HL-60 (cell line): ENCODE data around the gene CSN1S1.
"Not testable (repeated sequence)": the region's sequence is repeated elsewhere in the genome, so short reads cannot be mapped to it uniquely, and the experiment has no call there.

ENCODE experiments used
- DNase-seq, 2 experiments: peaks; one replicate each; pipeline ENCODE4 v3.0.0-alpha.2; 2010 to 2020; ENCODE audit warnings: low read depth in 1 of 2, low spot score in 1 of 2
- H3K27ac ChIP-seq: fragments of 250-450 bp; sonication (Bioruptor Pico); replicated peaks from 2 replicates; pipeline ENCODE4 v1.5.1; 2020; ENCODE audit warnings: mild to moderate bottlenecking, moderate library complexity
- H3K27me3 ChIP-seq: fragments of 250-450 bp; sonication (Bioruptor Pico); 2 replicates; pipeline ENCODE4 v1.5.1; 2021; ENCODE audit warnings: mild to moderate bottlenecking, moderate library complexity; ENCODE audit not compliant: insufficient read depth, poor library complexity, severe bottlenecking
- H3K4me3 ChIP-seq: replicated peaks from 2 replicates; pipeline ENCODE4 v1.5.1; 2011; ENCODE audit warnings: mild to moderate bottlenecking, control low read depth, low read length; ENCODE audit not compliant: insufficient read depth
- GABPA ChIP-seq: IDR thresholded peaks from 2 replicates; pipeline ENCODE4 v1.6.1; 2012; ENCODE audit warnings: low read depth
- POLR2AphosphoS5 ChIP-seq: IDR thresholded peaks from 2 replicates; pipeline ENCODE4 v1.6.1; 2012; ENCODE audit warnings: low read depth
- SPI1 ChIP-seq: IDR thresholded peaks from 2 replicates; pipeline ENCODE4 v1.6.1; 2012; ENCODE audit warnings: low read depth, mild to moderate bottlenecking, borderline replicate concordance
- TF ChIP-seq, protein P1 (sequence below): IDR thresholded peaks from 2 replicates; pipeline ENCODE4 v1.6.1; 2012; ENCODE audit warnings: low read depth; ENCODE audit not compliant: insufficient replicate concordance
- TF ChIP-seq, protein P2 (sequence below): IDR thresholded peaks from one replicate; pipeline ENCODE4 v1.5.1; 2011; ENCODE audit warnings: low read length, control low read depth, inconsistent platforms; ENCODE audit not compliant: insufficient read depth

Gene CSN1S1

DNA sequence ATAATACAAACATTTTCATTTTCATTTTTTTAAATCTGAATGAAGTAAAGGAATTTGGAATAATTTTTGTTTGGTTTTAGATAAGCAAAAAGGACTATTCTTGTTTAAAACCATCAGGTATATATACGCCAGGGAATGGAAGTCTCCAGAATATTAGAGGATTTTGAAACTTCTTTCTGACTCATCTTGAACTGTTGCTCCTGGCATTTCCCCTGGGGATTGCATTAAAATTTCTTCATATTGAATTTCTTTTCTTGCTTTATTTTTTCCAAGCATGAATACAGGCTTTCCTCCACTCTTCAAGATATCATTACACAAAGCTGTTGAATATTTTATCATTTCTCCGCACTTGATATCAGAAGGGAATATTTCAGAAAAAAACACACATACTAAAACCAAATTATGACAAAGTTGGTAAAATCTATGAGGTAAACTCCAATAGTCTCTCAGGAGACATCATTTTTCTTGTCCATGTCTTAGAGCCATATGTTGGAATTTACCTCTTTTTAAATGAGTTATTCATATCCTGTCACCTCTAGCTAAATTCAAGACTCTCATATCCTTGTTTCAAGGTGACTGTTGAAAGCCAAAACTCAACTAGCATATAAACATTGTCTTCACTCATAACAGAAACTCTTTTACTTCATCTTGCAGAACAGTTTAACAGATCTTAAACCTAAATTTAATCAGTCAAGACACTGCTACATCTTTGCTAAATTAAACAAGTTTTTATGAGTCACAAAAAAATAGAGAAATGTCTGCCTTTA is 20.7 kb upstream of the CSN1S1 start:
- Histone ChIP-seq H3K27ac (no peak overlapping the region), H3K27me3 (no peaks in the 10 kb centered on the region), H3K4me3 (no peak overlapping the region)
- TF ChIP-seq POLR2AphosphoS5: no peak
- no peak for TF ChIP-seq SPI1
- TF ChIP-seq, protein P1, sequence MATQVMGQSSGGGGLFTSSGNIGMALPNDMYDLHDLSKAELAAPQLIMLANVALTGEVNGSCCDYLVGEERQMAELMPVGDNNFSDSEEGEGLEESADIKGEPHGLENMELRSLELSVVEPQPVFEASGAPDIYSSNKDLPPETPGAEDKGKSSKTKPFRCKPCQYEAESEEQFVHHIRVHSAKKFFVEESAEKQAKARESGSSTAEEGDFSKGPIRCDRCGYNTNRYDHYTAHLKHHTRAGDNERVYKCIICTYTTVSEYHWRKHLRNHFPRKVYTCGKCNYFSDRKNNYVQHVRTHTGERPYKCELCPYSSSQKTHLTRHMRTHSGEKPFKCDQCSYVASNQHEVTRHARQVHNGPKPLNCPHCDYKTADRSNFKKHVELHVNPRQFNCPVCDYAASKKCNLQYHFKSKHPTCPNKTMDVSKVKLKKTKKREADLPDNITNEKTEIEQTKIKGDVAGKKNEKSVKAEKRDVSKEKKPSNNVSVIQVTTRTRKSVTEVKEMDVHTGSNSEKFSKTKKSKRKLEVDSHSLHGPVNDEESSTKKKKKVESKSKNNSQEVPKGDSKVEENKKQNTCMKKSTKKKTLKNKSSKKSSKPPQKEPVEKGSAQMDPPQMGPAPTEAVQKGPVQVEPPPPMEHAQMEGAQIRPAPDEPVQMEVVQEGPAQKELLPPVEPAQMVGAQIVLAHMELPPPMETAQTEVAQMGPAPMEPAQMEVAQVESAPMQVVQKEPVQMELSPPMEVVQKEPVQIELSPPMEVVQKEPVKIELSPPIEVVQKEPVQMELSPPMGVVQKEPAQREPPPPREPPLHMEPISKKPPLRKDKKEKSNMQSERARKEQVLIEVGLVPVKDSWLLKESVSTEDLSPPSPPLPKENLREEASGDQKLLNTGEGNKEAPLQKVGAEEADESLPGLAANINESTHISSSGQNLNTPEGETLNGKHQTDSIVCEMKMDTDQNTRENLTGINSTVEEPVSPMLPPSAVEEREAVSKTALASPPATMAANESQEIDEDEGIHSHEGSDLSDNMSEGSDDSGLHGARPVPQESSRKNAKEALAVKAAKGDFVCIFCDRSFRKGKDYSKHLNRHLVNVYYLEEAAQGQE: no peak
- TF ChIP-seq, protein P2, sequence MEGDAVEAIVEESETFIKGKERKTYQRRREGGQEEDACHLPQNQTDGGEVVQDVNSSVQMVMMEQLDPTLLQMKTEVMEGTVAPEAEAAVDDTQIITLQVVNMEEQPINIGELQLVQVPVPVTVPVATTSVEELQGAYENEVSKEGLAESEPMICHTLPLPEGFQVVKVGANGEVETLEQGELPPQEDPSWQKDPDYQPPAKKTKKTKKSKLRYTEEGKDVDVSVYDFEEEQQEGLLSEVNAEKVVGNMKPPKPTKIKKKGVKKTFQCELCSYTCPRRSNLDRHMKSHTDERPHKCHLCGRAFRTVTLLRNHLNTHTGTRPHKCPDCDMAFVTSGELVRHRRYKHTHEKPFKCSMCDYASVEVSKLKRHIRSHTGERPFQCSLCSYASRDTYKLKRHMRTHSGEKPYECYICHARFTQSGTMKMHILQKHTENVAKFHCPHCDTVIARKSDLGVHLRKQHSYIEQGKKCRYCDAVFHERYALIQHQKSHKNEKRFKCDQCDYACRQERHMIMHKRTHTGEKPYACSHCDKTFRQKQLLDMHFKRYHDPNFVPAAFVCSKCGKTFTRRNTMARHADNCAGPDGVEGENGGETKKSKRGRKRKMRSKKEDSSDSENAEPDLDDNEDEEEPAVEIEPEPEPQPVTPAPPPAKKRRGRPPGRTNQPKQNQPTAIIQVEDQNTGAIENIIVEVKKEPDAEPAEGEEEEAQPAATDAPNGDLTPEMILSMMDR: no peak
- TF ChIP-seq GABPA: no peak
- peak in 1 of 2 experiments; percentile 2 for DNase-seq

DNA sequence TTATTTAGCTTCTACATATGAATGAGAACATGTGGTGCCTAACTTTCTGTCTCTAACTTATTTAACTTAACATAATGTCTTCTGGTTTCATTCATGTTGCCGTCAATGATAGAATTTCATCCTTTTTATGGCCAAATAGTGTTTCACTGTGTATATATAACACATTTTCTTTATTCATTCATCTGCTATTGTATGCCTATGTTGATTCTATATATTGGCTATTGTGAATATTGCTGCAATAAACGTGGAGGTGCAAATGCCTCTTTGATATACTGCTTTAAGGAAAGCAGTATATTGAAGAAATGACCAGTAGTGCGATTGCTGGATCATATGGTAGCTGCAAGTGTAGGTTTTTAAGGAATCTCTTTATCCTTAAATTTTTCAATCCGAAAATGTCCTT is 10.0 kb upstream of the CSN1S1 start:
- Histone ChIP-seq H3K27ac (no peak overlapping the region), H3K4me3 (no peak overlapping the region), H3K27me3 (no peaks in the 10 kb centered on the region)
- DNase-seq: no peak
- TF ChIP-seq SPI1 (no peak), GABPA (no peak), POLR2AphosphoS5 (no peak)
- TF ChIP-seq, protein P1: no peak
- TF ChIP-seq, protein P2: no peak

DNA sequence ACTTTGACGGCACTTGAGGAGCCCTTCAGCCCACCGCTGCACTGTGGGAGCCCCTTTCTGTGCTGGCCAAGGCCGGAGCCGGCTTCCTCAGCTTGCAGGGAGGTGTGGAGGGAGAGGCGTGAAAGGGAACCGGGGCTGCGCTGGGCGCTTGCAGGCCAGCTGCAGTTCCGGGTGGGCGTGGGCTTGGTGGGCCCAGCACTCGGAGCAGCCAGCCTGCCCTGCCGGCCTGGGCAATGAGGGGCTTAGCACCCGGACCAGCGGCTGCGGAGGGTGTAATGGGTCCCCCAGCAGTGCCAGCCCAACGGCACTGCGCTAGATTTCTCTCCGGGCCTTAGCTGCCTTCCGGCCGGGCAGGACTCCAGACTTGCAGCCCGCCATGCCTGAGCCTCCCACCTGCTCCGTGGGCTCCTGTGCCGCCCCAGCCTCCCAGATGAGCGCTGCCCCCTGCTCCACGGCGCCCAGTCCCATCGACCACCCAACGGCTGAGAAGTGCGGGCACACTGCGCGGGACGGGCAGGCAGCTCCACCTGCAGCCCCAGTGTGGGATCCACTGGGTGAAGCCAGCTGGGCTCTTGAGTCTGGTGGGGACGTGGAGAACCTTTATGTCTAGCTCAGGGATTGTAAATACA is 7.0 kb upstream of the CSN1S1 start:
- H3K4me3 ChIP-seq, DNase-seq, H3K27ac ChIP-seq, H3K27me3 ChIP-seq: not testable (repeated sequence)

DNA sequence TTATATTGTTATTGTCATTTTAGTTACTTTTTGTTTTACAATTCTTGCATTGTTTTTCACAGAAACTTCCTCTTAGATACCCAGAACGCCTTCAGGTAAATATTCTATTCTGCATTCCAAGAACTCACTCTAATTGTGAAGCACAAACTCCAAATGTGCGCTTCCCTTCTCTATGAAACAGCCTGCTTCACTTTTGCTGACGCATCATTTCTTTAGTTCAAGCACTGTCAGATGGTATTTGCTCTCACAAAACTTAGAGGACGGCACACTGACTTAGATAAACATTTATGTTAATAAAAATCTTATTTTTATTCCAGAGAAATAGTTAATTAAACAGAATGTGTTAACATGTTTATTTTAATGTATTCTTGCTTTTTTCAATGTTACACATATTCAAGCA is 3.3 kb downstream of the CSN1S1 start:
- no peak for DNase-seq
- TF ChIP-seq, protein P1: no peak
- TF ChIP-seq SPI1: no peak
- TF ChIP-seq, protein P2: no peak
- no peak for TF ChIP-seq POLR2AphosphoS5
- no peak for TF ChIP-seq GABPA
- Histone ChIP-seq H3K4me3 (no peak overlapping the region), H3K27ac (no peak overlapping the region), H3K27me3 (no peaks in the 10 kb centered on the region)
